ENCODE data around the gene WDFY4.

GRCh38 chr10:48694371-48695030 lies 9.8 kb downstream of the WDFY4 start:
- no peak for TF ChIP-seq CTCF (conservative IDR thresholded peaks at IDR 0.05; ENCODE audit: low read length)
- TF ChIP-seq EZH2phosphoT487 (IDR thresholded peaks at IDR 0.05; ENCODE audit: borderline replicate concordance), result no peak
